CD14-positive monocyte (primary cell): Measurements from ENCODE around the gene SZRD1. TPM values are rescaled to one million over a fixed set of nuclear protein-coding genes. Genes with fewer than 3 reads are reported as not detected.
A peak's percentile ranks its signal among the peaks of the same experiment; 100 is the strongest.

Experiments used
- DNase-seq, 3 donors: peaks; one replicate each; pipeline ENCODE4 v3.0.0-alpha.2; 2011 to 2022
- H2AFZ ChIP-seq: 2 replicates; pipeline ENCODE4 v1.6.0; 2012; ENCODE audit warnings: mild to moderate bottlenecking, low read depth, low read length, inconsistent platforms; ENCODE audit not compliant: insufficient read depth, poor library complexity, severe bottlenecking
- H3K27ac ChIP-seq, 2 donors: 1 replicate in 1 of 2; 2 replicates in 1 of 2; pipeline ENCODE4 v1.5.1; 2012 to 2013; ENCODE audit warnings: low read length in 2 of 2, control low read depth in 1 of 2, inconsistent platforms in 1 of 2, low read depth in 1 of 2, mild to moderate bottlenecking in 1 of 2
- H3K27me3 ChIP-seq, 2 donors: one replicate each; pipeline versions ENCODE4 v1.6.0 to v1.6.1; 2011 to 2013; ENCODE audit warnings: low read length in 2 of 2; ENCODE audit not compliant: control insufficient read depth in 2 of 2, insufficient read depth in 2 of 2
- H3K36me3 ChIP-seq, 2 donors: replicated peaks in 1 of 2; 1 replicate in 1 of 2; 2 replicates in 1 of 2; pipeline versions ENCODE4 v1.5.1 to v1.6.1; 2012 to 2013; ENCODE audit warnings: low read length in 2 of 2, control low read depth in 1 of 2, inconsistent platforms in 1 of 2, mild to moderate bottlenecking in 1 of 2; ENCODE audit not compliant: insufficient read depth in 2 of 2, control insufficient read depth in 1 of 2
- H3K4me1 ChIP-seq, 2 donors: 1 replicate in 1 of 2; 2 replicates in 1 of 2; pipeline versions ENCODE4 v1.5.1 to v1.6.1; 2012 to 2013; ENCODE audit warnings: low read length in 2 of 2, control low read depth in 1 of 2, inconsistent platforms in 1 of 2, mild to moderate bottlenecking in 1 of 2, moderate library complexity in 1 of 2; ENCODE audit not compliant: insufficient read depth in 2 of 2, control insufficient read depth in 1 of 2
- H3K4me2 ChIP-seq: replicated peaks from 2 replicates; pipeline ENCODE3; 2012; ENCODE audit warnings: low read length, moderate library complexity, mild to moderate bottlenecking; ENCODE audit not compliant: poor library complexity, severe bottlenecking; ENCODE audit errors: extremely low read depth
- H3K4me3 ChIP-seq, 3 experiments: fragments of 200-600 bp in 1 of 3; sonication (generic) in 1 of 3; replicated peaks in 1 of 3; 1 replicate in 2 of 3; 2 replicates in 1 of 3; pipeline ENCODE4 v1.5.1; 2011 to 2013; ENCODE audit warnings: low read length in 3 of 3, mild to moderate bottlenecking in 3 of 3, control low read depth in 2 of 3, low read depth in 2 of 3, inconsistent platforms in 1 of 3, moderate library complexity in 1 of 3
- H3K79me2 ChIP-seq: 2 replicates; pipeline ENCODE4 v1.6.0; 2012; ENCODE audit warnings: mild to moderate bottlenecking, control low read depth, inconsistent platforms, low read length, moderate library complexity; ENCODE audit not compliant: insufficient read depth
- H3K9ac ChIP-seq: 2 replicates; pipeline ENCODE4 v1.6.0; 2017; ENCODE audit warnings: low read length, mild to moderate bottlenecking; ENCODE audit not compliant: insufficient read depth, poor library complexity, severe bottlenecking
- H3K9me3 ChIP-seq, 2 donors: replicated peaks in 1 of 2; 1 replicate in 1 of 2; 2 replicates in 1 of 2; pipeline versions ENCODE4 v1.5.1 to v1.6.1; 2012 to 2013; ENCODE audit warnings: low read length in 2 of 2, control low read depth in 1 of 2; ENCODE audit not compliant: control insufficient read depth in 1 of 2, insufficient read depth in 1 of 2
- H4K20me1 ChIP-seq: 2 replicates; pipeline ENCODE4 v1.6.0; 2012; ENCODE audit warnings: mild to moderate bottlenecking, low read length, control low read depth, moderate library complexity; ENCODE audit not compliant: insufficient read depth
- H3K27ac Mint-ChIP-seq, 7 donors: one replicate each; pipeline ENCODE4 v1.8.0; 2020; ENCODE audit warnings: mild to moderate bottlenecking in 7 of 7, mixed read lengths in 7 of 7, moderate library complexity in 6 of 7, inconsistent platforms in 2 of 7
- H3K27me3 Mint-ChIP-seq, 3 donors: one replicate each; pipeline ENCODE4 v1.8.0; 2021 to 2022; ENCODE audit warnings: low read depth in 3 of 3, mild to moderate bottlenecking in 3 of 3, mixed read lengths in 3 of 3, moderate library complexity in 3 of 3, inconsistent platforms in 1 of 3
- H3K36me3 Mint-ChIP-seq, 2 donors: one replicate each; pipeline ENCODE4 v1.8.0; 2020; ENCODE audit warnings: mixed read lengths in 2 of 2, inconsistent platforms in 1 of 2, mild to moderate bottlenecking in 1 of 2
- H3K4me1 Mint-ChIP-seq: one replicate; pipeline ENCODE4 v1.8.0; 2020; ENCODE audit warnings: mild to moderate bottlenecking, mixed read lengths
- H3K4me3 Mint-ChIP-seq, 2 donors: one replicate each; pipeline ENCODE4 v1.8.0; 2020; ENCODE audit warnings: mild to moderate bottlenecking in 2 of 2, mixed read lengths in 2 of 2, moderate library complexity in 1 of 2
- H3K9me3 Mint-ChIP-seq, 7 donors: one replicate each; pipeline ENCODE4 v1.8.0; 2020 to 2022; ENCODE audit warnings: mixed read lengths in 7 of 7, mild to moderate bottlenecking in 6 of 7, moderate library complexity in 6 of 7, inconsistent platforms in 2 of 7
- CTCF ChIP-seq: fragments of 200-600 bp; IDR thresholded peaks from one replicate; pipeline ENCODE4 v1.8.0; 2022; ENCODE audit warnings: antibody characterized with exemption, mild to moderate bottlenecking
- WGBS: methylation state at CpG from one replicate; pipeline ENCODE4 v1.1.5; 2013; ENCODE audit warnings: missing lambda C conversion rate; ENCODE audit not compliant: insufficient coverage; 5-methylcytosine and 5-hydroxymethylcytosine counted together
- intact Hi-C, 2 donors: fragments of 100-400 bp; cut with micrococcal nuclease; formaldehyde crosslinking; loops; one replicate each; pipeline versions ENCODE4 v1.15.0 to v1.15.1; 2023
- polyA plus RNA-seq, 3 donors: library from polyadenylated mRNA; depleted of rRNA in 1 of 3; unstranded in 2 of 3; stranded (reverse) in 1 of 3; fragments of 300-500 nt in 2 of 3; fragments of >200 nt in 1 of 3; fragmentation: Illumina TruSeq in 2 of 3; gene quantifications; 1 replicate in 2 of 3; 2 replicates in 1 of 3; pipeline ENCODE4 v1.2.3, GENCODE V29; 2012 to 2021

Gene SZRD1
- polyA plus RNA-seq, 3 donors: 46.4 to 50.5 (median 47.2) TPM

DNA sequence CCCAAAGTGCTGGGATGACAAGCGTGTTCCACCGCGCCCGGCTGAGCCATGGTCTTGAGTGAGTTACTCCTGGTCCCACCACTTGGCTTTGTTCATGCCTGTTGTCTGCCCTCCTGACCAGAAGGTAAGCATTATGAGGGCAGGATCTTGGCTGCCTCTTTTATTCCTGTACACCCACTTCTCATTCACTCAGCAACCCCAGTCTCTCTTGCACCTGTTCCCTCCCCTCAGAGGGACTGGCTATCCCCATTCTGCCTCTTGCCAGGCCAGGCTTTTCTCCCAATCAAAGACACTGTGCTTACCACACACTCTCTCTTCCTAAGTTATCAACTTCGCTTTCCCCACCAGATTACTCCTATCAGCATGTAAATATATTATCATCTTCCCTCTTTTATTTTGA, 43.8 kb downstream of the SZRD1 start:
- no peaks in the 10 kb centered on the region for H3K36me3 Mint-ChIP-seq
- peak overlapping the region in 1 of 7 donors; percentile 17 for H3K27ac Mint-ChIP-seq
- peaks cover 0 to 5% (median 3%) of the 10 kb centered on the region in 3 donors for H3K27me3 Mint-ChIP-seq
- no peak overlapping the region for H2AFZ ChIP-seq
- H3K79me2 ChIP-seq: no peaks in the 10 kb centered on the region
- H3K9me3 Mint-ChIP-seq: peaks cover 0 to 1% (median 0%) of the 10 kb centered on the region in 7 donors
- no peak for DNase-seq
- H3K36me3 ChIP-seq: no peaks in the 10 kb centered on the region
- no peak overlapping the region for H3K9ac ChIP-seq
- WGBS: 97% methylated on average over 4 of the region's 5 CpGs
- H3K4me1 ChIP-seq: no peaks in the 10 kb centered on the region
- no peaks in the 10 kb centered on the region for H3K4me1 Mint-ChIP-seq
- no peak overlapping the region for H3K27ac ChIP-seq
- H3K4me3 ChIP-seq: no peak overlapping the region
- no peak for TF ChIP-seq CTCF
- no peaks in the 10 kb centered on the region for H3K9me3 ChIP-seq
- no peaks in the 10 kb centered on the region for H3K27me3 ChIP-seq
- H3K4me3 Mint-ChIP-seq: no peak overlapping the region
- H4K20me1 ChIP-seq: no peaks in the 10 kb centered on the region
- intact Hi-C loops: no loop called here
- H3K4me2 ChIP-seq: no peak overlapping the region

- Mint-ChIP-seq H3K4me3 (no peak overlapping the region), H3K27ac (no peak overlapping the region), H3K4me1 (no peaks in the 10 kb centered on the region), H3K9me3 (peaks cover 0 to 1% (median 0%) of the 10 kb centered on the region in 7 donors), H3K36me3 (no peaks in the 10 kb centered on the region), H3K27me3 (peaks cover 0 to 5% (median 3%) of the 10 kb centered on the region in 3 donors)
- Histone ChIP-seq H3K9ac (no peak overlapping the region), H3K4me1 (no peaks in the 10 kb centered on the region), H3K79me2 (no peaks in the 10 kb centered on the region), H3K36me3 (no peaks in the 10 kb centered on the region), H3K9me3 (no peaks in the 10 kb centered on the region), H3K4me3 (no peak overlapping the region), H2AFZ (no peak overlapping the region), H4K20me1 (no peaks in the 10 kb centered on the region), H3K27me3 (no peaks in the 10 kb centered on the region), H3K27ac (no peak overlapping the region), H3K4me2 (no peak overlapping the region)
- TF ChIP-seq CTCF: no peak
- WGBS: 91% methylated on average over 1 of the region's 3 CpGs
- no peak for DNase-seq
- intact Hi-C loops: no loop called here
These were observed 46.1 kb downstream of the SZRD1 start for GRCh38 chr1:16413191-16413590.
